ENCODE measurements around the gene UMODL1. TPM values are rescaled to one million over a fixed set of nuclear protein-coding genes. Genes with fewer than 3 reads are reported as not detected.

UMODL1 gene
- total RNA-seq, 2 experiments from 2014 or later = 0.42 to 0.49 TPM

DNA sequence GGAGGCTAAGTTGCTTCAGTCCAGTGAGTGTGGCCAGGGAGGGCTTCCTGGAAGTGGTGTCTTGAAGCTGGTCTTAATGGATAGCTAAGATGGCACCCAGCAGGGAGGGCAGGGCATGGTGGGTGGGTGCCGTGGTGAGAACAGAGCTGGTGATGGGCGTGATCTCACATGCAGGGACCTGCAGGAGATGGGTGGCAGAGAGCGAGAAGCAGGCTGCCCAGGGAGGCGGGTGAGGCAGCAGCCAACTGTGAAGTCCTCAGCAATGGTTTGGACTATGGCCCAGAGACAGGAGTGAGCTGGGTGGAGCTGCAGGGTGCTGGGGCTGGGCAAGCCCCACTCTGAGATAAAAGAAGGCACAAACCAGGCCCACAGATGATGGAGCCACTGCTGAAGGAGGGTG, 50.7 kb downstream of the UMODL1 start:
- Mint-ChIP-seq H3K36me3 (ENCODE audit: low read depth) (no peaks in the 10 kb centered on the region), H3K9me3 (no peaks in the 10 kb centered on the region), H3K27me3 (peaks cover 84% of the 10 kb centered on the region), H3K4me3 (no peak overlapping the region), H3K4me1 (ENCODE audit: low read depth) (peaks cover 28% of the 10 kb centered on the region), H3K27ac (no peak overlapping the region)
- DNase-seq (no peak), ATAC-seq (ENCODE audit: poor library complexity) (no peak)
- CTCF ChIA-PET = no interaction called here
- TF ChIP-seq, protein P1, sequence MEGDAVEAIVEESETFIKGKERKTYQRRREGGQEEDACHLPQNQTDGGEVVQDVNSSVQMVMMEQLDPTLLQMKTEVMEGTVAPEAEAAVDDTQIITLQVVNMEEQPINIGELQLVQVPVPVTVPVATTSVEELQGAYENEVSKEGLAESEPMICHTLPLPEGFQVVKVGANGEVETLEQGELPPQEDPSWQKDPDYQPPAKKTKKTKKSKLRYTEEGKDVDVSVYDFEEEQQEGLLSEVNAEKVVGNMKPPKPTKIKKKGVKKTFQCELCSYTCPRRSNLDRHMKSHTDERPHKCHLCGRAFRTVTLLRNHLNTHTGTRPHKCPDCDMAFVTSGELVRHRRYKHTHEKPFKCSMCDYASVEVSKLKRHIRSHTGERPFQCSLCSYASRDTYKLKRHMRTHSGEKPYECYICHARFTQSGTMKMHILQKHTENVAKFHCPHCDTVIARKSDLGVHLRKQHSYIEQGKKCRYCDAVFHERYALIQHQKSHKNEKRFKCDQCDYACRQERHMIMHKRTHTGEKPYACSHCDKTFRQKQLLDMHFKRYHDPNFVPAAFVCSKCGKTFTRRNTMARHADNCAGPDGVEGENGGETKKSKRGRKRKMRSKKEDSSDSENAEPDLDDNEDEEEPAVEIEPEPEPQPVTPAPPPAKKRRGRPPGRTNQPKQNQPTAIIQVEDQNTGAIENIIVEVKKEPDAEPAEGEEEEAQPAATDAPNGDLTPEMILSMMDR (IDR thresholded peaks at IDR 0.05) = no peak
- H3K4me3 ChIP-seq (ENCODE audit: low read length) = no peak overlapping the region
- intact Hi-C loops (cut with DNase I, micrococcal nuclease) = no loop called here
- H3K27me3 ChIP-seq (ENCODE audit: control insufficient read depth in 1 of 2, insufficient read depth in 2 of 2, low read length in 2 of 2) = peaks cover 64 to 65% of the 10 kb centered on the region in 2 experiments
- peaks cover 23% of the 10 kb centered on the region for H3K4me1 ChIP-seq (ENCODE audit: insufficient read depth, low read length)
- POLR2A ChIA-PET = no interaction called here
- H3K27ac ChIP-seq (ENCODE audit: low read depth in 1 of 2, low read length in 2 of 2) = no peak overlapping the region
- no peaks in the 10 kb centered on the region for H3K36me3 ChIP-seq (ENCODE audit: insufficient read depth, low read length)
- H3K9me3 ChIP-seq (ENCODE audit: control insufficient read depth in 1 of 2, insufficient read depth in 1 of 2, low read length in 2 of 2) = no peaks in the 10 kb centered on the region

GRCh38 chr21:42122398-42122797, 51.3 kb downstream of the UMODL1 start:
- TF ChIP-seq, protein P1 (IDR thresholded peaks at IDR 0.05) = no peak
- no peaks in the 10 kb centered on the region for H3K36me3 Mint-ChIP-seq (ENCODE audit: low read depth)
- intact Hi-C loops (cut with DNase I, micrococcal nuclease) = no loop called here
- H3K36me3 ChIP-seq (ENCODE audit: insufficient read depth, low read length) = no peaks in the 10 kb centered on the region
- H3K4me3 Mint-ChIP-seq = no peak overlapping the region
- H3K27me3 Mint-ChIP-seq = peaks cover 83% of the 10 kb centered on the region
- DNase-seq (no peak), ATAC-seq (ENCODE audit: poor library complexity) (no peak)
- no peak overlapping the region for H3K4me3 ChIP-seq (ENCODE audit: low read length)
- H3K27me3 ChIP-seq (ENCODE audit: control insufficient read depth in 1 of 2, insufficient read depth in 2 of 2, low read length in 2 of 2) = peaks cover 64 to 65% of the 10 kb centered on the region in 2 experiments
- H3K27ac ChIP-seq (ENCODE audit: low read depth in 1 of 2, low read length in 2 of 2) = no peak overlapping the region
- CTCF ChIA-PET = no interaction called here
- no peaks in the 10 kb centered on the region for H3K9me3 Mint-ChIP-seq
- no peak overlapping the region for H3K27ac Mint-ChIP-seq
- POLR2A ChIA-PET = no interaction called here
- peaks cover 23% of the 10 kb centered on the region for H3K4me1 Mint-ChIP-seq (ENCODE audit: low read depth)
- peaks cover 18% of the 10 kb centered on the region for H3K4me1 ChIP-seq (ENCODE audit: insufficient read depth, low read length)
- H3K9me3 ChIP-seq (ENCODE audit: control insufficient read depth in 1 of 2, insufficient read depth in 1 of 2, low read length in 2 of 2) = no peaks in the 10 kb centered on the region

DNA sequence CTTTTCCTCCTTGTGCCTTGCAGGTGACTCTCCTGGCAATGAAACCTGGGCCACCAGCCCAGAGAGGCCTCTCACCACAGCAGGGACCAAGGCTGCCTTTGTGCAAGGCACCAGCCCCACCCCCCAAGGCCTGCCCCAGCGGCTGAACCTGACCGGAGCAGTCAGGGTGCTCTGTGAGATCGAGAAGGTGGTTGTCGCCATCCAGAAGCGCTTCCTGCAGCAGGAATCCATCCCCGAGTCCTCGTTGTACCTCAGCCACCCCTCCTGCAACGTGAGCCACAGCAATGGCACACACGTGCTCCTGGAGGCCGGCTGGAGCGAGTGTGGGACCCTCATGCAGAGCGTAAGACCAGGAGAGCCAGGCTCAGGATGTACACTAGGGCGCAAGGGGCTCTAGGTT, 51.7 kb downstream of the UMODL1 start:
- H3K4me3 Mint-ChIP-seq = no peak overlapping the region
- Histone ChIP-seq H3K36me3 (ENCODE audit: insufficient read depth, low read length) (no peaks in the 10 kb centered on the region), H3K4me1 (ENCODE audit: insufficient read depth, low read length) (peaks cover 15% of the 10 kb centered on the region), H3K27ac (ENCODE audit: low read depth in 1 of 2, low read length in 2 of 2) (no peak overlapping the region), H3K27me3 (ENCODE audit: control insufficient read depth in 1 of 2, insufficient read depth in 2 of 2, low read length in 2 of 2) (peaks cover 60 to 62% of the 10 kb centered on the region in 2 experiments), H3K9me3 (ENCODE audit: control insufficient read depth in 1 of 2, insufficient read depth in 1 of 2, low read length in 2 of 2) (no peaks in the 10 kb centered on the region), H3K4me3 (ENCODE audit: low read length) (no peak overlapping the region)
- peaks cover 79% of the 10 kb centered on the region for H3K27me3 Mint-ChIP-seq
- H3K36me3 Mint-ChIP-seq (ENCODE audit: low read depth) = no peaks in the 10 kb centered on the region
- ChIA-PET CTCF (no interaction called here), POLR2A (no interaction called here)
- H3K4me1 Mint-ChIP-seq (ENCODE audit: low read depth) = peaks cover 19% of the 10 kb centered on the region
- H3K9me3 Mint-ChIP-seq = no peaks in the 10 kb centered on the region
- ATAC-seq (ENCODE audit: poor library complexity) (no peak), DNase-seq (no peak)
- no peak overlapping the region for H3K27ac Mint-ChIP-seq
- TF ChIP-seq, protein P1 (IDR thresholded peaks at IDR 0.05) = no peak
- intact Hi-C loops (cut with DNase I, micrococcal nuclease) = loop anchor here in 1 of 2 experiments (1.0 kb wide), 1 partner anchor 39 kb away; no protein-coding TSS in a partner anchor

All from CD4-positive, alpha-beta T cell (primary cell).